Omental fat pad (tissue), 4 donors: Measurements from ENCODE around the gene TMEM14A. TPM values are rescaled to one million over a fixed set of nuclear protein-coding genes. Genes with fewer than 3 reads are reported as not detected.
"Not testable (repeated sequence)": the region's sequence is repeated elsewhere in the genome, so short reads cannot be mapped to it uniquely, and the experiment has no call there.

ENCODE experiments used
- ATAC-seq: fragments of 150-250 bp; one replicate; pipeline ENCODE4 v1.9.1; 2016; ENCODE audit warnings: mild to moderate bottlenecking, moderate library complexity; ENCODE audit not compliant: low FRiP score
- DNase-seq: peaks from one replicate; pipeline ENCODE4 v3.0.0-alpha.2; 2019; ENCODE audit warnings: low spot score
- CTCF ChIP-seq, 3 donors: fragments of 450-650 bp; IDR thresholded peaks; one replicate each; pipeline ENCODE4 v1.5.1; 2016 to 2017; ENCODE audit warnings: antibody characterized with exemption in 3 of 3, mild to moderate bottlenecking in 3 of 3, moderate library complexity in 2 of 3
- total RNA-seq, 4 donors: library from RNA; depleted of rRNA; stranded (reverse); fragments of >200 nt; gene quantifications; one replicate each; pipeline ENCODE4 v1.1.0, GENCODE V29; 2016

The TMEM14A gene
- total RNA-seq, 4 donors from 2014 or later = 22.3 to 46.6 (median 26.7) TPM

DNA sequence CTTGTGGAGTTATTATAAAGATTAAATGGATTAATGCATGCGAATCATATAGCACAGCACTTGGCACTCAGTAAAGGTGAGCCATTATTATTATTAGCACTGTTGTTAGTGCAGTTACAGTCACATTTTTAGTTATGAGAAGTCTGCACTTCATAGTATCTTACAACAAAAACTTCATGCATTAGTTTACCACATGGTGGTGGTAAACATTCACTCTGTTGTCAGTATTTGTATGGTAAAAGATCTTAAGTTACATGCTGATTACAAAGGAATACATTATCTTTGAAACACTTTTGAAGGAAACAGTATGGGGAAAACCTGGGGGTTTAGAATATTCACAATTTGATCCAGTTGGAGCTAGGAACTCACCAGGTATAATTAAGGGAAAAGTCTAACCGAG, 20.8 kb downstream of the TMEM14A start:
- no peak for DNase-seq
- no peak for ATAC-seq
- no peak for TF ChIP-seq CTCF (IDR thresholded peaks at IDR 0.05)

DNA sequence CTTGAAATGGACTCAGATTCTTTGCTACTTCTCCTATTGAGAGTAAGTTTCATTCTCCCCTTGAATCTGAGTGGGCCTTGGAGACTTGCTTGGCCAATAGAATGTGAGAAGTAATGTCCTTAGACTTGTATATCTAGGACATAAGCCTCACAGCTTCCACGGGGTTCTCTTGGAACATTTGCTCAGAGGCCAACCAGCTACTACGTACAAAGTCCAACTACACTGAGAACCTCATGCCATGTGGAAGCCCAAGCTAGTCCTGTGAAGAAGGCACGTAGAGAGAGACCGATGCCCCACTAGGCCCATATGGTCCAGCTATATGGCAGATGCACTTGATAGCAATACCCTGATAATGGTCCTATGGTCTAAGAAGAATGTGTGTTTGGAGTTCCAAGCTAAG, 22.9 kb downstream of the TMEM14A start:
- ATAC-seq (no peak), DNase-seq (no peak)
- no peak for TF ChIP-seq CTCF (IDR thresholded peaks at IDR 0.05)

DNA sequence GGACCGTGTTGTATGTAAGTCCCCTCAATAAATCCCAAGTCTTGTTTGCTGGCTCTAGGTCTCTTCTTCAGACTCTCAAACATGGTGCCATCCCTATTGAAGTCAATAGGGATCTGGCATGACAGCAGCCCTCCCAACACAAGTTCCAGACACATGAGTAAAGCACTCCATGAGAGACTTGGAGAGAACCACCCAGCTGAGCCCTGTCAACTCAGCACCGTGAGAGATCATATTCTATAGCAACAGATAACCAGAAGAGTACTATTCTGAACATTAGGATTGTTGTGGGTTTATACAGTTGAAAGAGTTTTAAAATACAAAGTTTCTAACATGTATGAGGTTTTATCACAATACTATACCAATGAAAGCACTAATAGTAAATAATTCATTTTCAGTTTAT, 23.5 kb downstream of the TMEM14A start:
- no peak for TF ChIP-seq CTCF (IDR thresholded peaks at IDR 0.05)
- no peak for DNase-seq
- ATAC-seq = no peak

DNA sequence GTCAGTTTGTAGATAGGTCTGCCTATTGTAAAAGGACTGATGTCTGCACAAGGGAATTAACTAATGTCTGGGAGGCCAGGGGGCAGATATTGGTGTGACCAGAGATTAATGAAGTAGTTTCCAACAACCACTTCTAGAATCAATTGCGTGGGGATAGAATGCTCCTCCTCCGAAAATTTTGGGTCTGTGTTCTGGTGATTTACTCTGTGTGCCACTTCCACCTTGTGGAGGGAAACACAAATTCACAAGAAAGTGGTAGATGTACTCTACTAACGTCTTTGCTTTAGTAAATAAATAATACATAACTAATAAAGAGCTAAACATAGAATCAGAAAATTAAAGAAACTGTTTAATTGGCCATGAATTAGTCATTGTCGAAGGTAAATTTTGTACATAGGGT, 25.5 kb downstream of the TMEM14A start:
- ATAC-seq = no peak
- TF ChIP-seq CTCF (IDR thresholded peaks at IDR 0.05) = no peak
- DNase-seq = no peak

DNA sequence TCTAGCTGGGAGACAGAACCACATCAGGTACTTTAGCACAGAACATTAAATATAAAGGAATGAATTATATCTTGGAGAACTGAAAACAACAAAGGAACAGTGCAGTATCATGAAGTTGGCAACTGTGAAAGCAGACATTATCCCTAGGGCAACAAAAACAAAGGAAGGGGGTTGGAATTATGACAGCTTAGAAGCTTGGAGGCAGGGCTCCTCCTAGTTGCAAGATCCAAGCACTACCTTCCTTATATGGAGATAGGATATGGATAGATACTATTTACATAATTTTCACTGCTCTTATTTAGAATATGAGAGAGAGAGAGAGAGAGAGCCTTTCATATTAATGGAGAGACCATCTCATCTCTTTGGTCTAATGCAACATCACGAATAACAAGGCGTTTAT, 27.0 kb downstream of the TMEM14A start:
- no peak for ATAC-seq
- TF ChIP-seq CTCF (IDR thresholded peaks at IDR 0.05) = no peak
- no peak for DNase-seq

DNA sequence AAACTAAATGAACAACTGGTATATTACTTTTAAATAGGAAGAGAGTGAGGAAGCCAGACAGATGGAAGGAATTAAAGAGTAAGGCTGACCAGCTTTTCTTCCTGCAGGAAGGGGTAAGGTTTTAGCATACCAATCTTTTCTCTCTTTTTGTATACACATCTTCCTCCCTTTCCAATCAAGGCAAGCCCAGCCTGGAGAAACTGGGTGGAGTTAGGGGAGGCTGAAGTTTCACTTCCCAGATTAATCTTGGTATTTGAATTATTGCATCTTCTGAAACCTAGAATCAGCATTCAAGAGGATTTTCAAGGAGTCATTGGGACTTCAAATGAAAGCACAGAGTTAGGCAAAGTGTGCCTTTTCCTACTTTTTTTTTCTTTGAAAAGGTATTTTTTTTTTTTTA, 33.1 kb downstream of the TMEM14A start:
- DNase-seq = no peak
- no peak for TF ChIP-seq CTCF (IDR thresholded peaks at IDR 0.05)
- no peak for ATAC-seq

DNA sequence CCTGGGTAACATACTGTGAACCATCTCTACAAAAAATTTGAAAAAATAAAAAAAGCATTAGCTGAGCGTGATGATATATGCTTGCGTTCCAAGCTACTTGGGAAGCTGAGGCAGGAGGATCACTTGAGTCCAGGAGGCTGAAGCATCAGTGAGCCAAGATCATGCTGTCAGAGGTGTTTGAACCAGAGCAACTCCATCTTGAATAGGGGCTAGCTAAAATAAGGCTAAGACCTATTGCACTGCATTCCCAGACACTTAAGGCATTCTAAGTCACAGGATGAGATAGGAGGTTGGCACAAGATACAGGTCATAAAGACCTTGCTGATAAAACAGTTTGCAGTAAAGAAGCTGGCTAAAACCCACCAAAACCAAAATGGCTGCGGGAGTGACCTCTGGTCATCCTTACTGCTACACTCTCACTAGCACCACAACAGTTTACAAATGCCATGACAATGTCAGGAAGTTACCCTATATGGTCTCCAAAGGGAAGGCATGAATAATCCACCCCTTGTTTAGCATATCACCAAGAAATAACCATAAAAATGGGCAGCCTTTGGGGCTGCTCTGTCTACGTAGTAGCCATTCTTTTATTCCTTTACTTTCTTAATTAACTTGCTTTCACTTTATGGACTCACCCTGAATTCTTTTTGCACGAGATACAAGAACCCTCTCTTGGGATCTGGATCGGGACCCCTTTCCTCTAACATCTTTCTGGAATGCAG, 34.0 kb downstream of the TMEM14A start:
- not testable (repeated sequence) for DNase-seq, ATAC-seq
